HepG2 (cell line): Measurements from ENCODE around the gene FOXA3. TPM values are rescaled to one million over a fixed set of nuclear protein-coding genes. Genes with fewer than 3 reads are reported as not detected.
A peak's percentile ranks its signal among the peaks of the same experiment; 100 is the strongest.

Experiments
- FOXK2 ChIP-seq: fragments of 450-650 bp; IDR thresholded peaks from 2 replicates; pipeline ENCODE4 v1.6.1; 2016
- FOXO1 ChIP-seq: sonication (generic); formaldehyde crosslinking; IDR thresholded peaks from 2 replicates; pipeline ENCODE4 v1.4.0; 2020; ENCODE audit warnings: missing genetic modification reagents
- KLF16 ChIP-seq, 2 experiments: sonication (generic) in 1 of 2; formaldehyde crosslinking in 1 of 2; IDR thresholded peaks; 2 replicates each; pipeline versions ENCODE4 v1.6.1 to v1.8.0; 2016 to 2023; ENCODE audit warnings: missing genetic modification reagents in 2 of 2, missing compliant biosample characterization in 1 of 2
- MED8 ChIP-seq: sonication (generic); formaldehyde crosslinking; IDR thresholded peaks from 2 replicates; pipeline ENCODE4 v1.8.1; 2023; ENCODE audit warnings: mild to moderate bottlenecking, missing genetic modification reagents; ENCODE audit not compliant: insufficient replicate concordance
- MLLT10 ChIP-seq: sonication (generic); formaldehyde crosslinking; IDR thresholded peaks from 2 replicates; pipeline ENCODE4 v1.4.0; 2020; ENCODE audit warnings: missing genetic modification reagents
- MTF1 ChIP-seq: sonication (generic); formaldehyde crosslinking; IDR thresholded peaks from 2 replicates; pipeline ENCODE4 v1.5.0; 2020; ENCODE audit warnings: missing genetic modification reagents
- NFE2L2 ChIP-seq: fragments of 150-350 bp; IDR thresholded peaks from 2 replicates; pipeline ENCODE4 v1.6.1; 2014; ENCODE audit warnings: low read length
- PAX8 ChIP-seq: sonication (generic); formaldehyde crosslinking; IDR thresholded peaks from 2 replicates; pipeline ENCODE4 v1.8.0; 2022; ENCODE audit warnings: mild to moderate bottlenecking, missing genetic modification reagents, borderline replicate concordance
- POLR2AphosphoS5 ChIP-seq: IDR thresholded peaks from 2 replicates; pipeline ENCODE4 v1.6.1; 2012; ENCODE audit warnings: low read depth, low read length
- RXRB ChIP-seq: IDR thresholded peaks from 2 replicates; pipeline ENCODE4 v1.6.1; 2016; ENCODE audit warnings: borderline replicate concordance, missing genetic modification reagents, missing compliant biosample characterization
- SOX6 ChIP-seq, 2 experiments: fragments of 450-650 bp in 1 of 2; sonication (generic) in 1 of 2; formaldehyde crosslinking in 1 of 2; IDR thresholded peaks; 2 replicates each; pipeline versions ENCODE4 v1.4.0 to v1.6.1; 2017 to 2020; ENCODE audit warnings: antibody characterized with exemption in 1 of 2, mild to moderate bottlenecking in 1 of 2, missing genetic modification reagents in 1 of 2
- TARDBP ChIP-seq: sonication (generic); formaldehyde crosslinking; IDR thresholded peaks from 2 replicates; pipeline ENCODE4 v1.8.0; 2022; ENCODE audit warnings: mild to moderate bottlenecking, missing genetic modification reagents
- THAP11 ChIP-seq: IDR thresholded peaks from 2 replicates; pipeline ENCODE4 v1.6.1; 2016; ENCODE audit warnings: missing biosample characterization, missing genetic modification reagents
- ZBTB7A ChIP-seq: sonication (generic); formaldehyde crosslinking; IDR thresholded peaks from 2 replicates; pipeline ENCODE4 v1.8.0; 2022; ENCODE audit warnings: mild to moderate bottlenecking, missing genetic modification reagents
- ZKSCAN5 ChIP-seq: sonication (generic); formaldehyde crosslinking; IDR thresholded peaks from 2 replicates; pipeline ENCODE4 v1.5.1; 2020; ENCODE audit warnings: mild to moderate bottlenecking, missing genetic modification reagents
- ZKSCAN8 ChIP-seq: IDR thresholded peaks from 2 replicates; pipeline ENCODE4 v1.6.1; 2016; ENCODE audit warnings: borderline replicate concordance, missing genetic modification reagents, missing compliant biosample characterization
- ZNF256 ChIP-seq: sonication (generic); formaldehyde crosslinking; conservative IDR thresholded peaks from 2 replicates; pipeline ENCODE4 v1.4.0; 2020; ENCODE audit warnings: missing genetic modification reagents
- ZNF720 ChIP-seq: sonication (generic); formaldehyde crosslinking; IDR thresholded peaks from 2 replicates; pipeline ENCODE4 v1.4.0; 2020; ENCODE audit warnings: missing genetic modification reagents
- ZNF790 ChIP-seq: sonication (generic); formaldehyde crosslinking; IDR thresholded peaks from 2 replicates; pipeline ENCODE4 v1.8.0; 2022; ENCODE audit warnings: missing genetic modification reagents, mild to moderate bottlenecking, borderline replicate concordance
- polyA plus RNA-seq, 8 experiments: library from polyadenylated mRNA; depleted of rRNA in 3 of 8; stranded (reverse) in 7 of 8; unstranded in 1 of 8; fragments of >200 nt; fragmentation: Illumina TruSeq in 4 of 8; extraction: Trizol in 4 of 8; gene quantifications; 2 replicates each; pipeline versions ENCODE4 v1.2.1 to v1.2.3, GENCODE V29; 2011 to 2016; ENCODE audit warnings: low read depth in 4 of 8, missing spikeins in 1 of 8, mixed read lengths in 1 of 8; ENCODE audit not compliant: insufficient read depth in 1 of 8
- total RNA-seq, 5 experiments: library from RNA; depleted of rRNA; stranded (reverse); fragments of >200 nt; fragmentation: Illumina TruSeq; extraction: Trizol; gene quantifications; 2 replicates each; pipeline ENCODE4 v1.2.3, GENCODE V29; 2016; ENCODE audit warnings: low read depth in 1 of 5
- TF ChIP-seq, protein P1 (sequence below): IDR thresholded peaks from 2 replicates; pipeline ENCODE4 v1.6.1; 2016; ENCODE audit warnings: low read depth, missing genetic modification reagents, missing compliant biosample characterization
- TF ChIP-seq, protein P2 (sequence below): IDR thresholded peaks from 2 replicates; pipeline ENCODE4 v1.6.1; 2016; ENCODE audit warnings: missing genetic modification reagents, missing compliant biosample characterization
- TF ChIP-seq, protein P3 (sequence below): sonication (generic); formaldehyde crosslinking; IDR thresholded peaks from 2 replicates; pipeline ENCODE4 v1.4.0; 2020; ENCODE audit warnings: mild to moderate bottlenecking, missing genetic modification reagents
- TF ChIP-seq, protein P4 (sequence below): sonication (generic); formaldehyde crosslinking; IDR thresholded peaks from 2 replicates; pipeline ENCODE4 v1.4.0; 2020; ENCODE audit warnings: missing genetic modification reagents, borderline replicate concordance
- TF ChIP-seq, protein P5 (sequence below): sonication (generic); formaldehyde crosslinking; IDR thresholded peaks from 2 replicates; pipeline ENCODE4 v1.5.0; 2020; ENCODE audit warnings: missing genetic modification reagents, mild to moderate bottlenecking, borderline replicate concordance

FOXA3 gene
- total and polyA plus RNA-seq, 2 of the 13 experiments (the other 11 are each of a cell fraction or from before 2014, with no cell fraction given), result 29.8 to 47.6 TPM

DNA sequence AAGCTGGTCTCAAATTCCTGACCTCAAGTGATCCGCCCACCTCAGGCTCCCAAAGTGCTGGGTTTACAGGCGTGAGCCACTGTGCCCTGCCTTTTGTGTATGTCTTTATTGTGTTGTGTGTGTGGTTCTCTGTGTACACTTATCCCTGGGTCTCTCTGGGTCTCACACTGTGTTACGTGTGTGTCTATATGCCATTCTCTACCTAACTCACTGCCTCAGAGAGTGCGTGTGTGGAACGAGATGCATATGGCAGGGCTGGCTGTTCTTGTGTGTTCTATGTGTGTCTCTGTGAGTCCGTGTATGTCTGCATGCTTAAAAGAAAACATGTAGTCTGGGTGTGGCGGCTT, 10.5 kb downstream of the FOXA3 start (continued):
- peak; percentile 43 for TF ChIP-seq MED8
- TF ChIP-seq THAP11, result 0 out of 2 replicates have a peak, but pooled peaks have one; percentile 31
- TF ChIP-seq MLLT10 (CRISPR knock-in tag), result no peak
- TF ChIP-seq, protein P1, sequence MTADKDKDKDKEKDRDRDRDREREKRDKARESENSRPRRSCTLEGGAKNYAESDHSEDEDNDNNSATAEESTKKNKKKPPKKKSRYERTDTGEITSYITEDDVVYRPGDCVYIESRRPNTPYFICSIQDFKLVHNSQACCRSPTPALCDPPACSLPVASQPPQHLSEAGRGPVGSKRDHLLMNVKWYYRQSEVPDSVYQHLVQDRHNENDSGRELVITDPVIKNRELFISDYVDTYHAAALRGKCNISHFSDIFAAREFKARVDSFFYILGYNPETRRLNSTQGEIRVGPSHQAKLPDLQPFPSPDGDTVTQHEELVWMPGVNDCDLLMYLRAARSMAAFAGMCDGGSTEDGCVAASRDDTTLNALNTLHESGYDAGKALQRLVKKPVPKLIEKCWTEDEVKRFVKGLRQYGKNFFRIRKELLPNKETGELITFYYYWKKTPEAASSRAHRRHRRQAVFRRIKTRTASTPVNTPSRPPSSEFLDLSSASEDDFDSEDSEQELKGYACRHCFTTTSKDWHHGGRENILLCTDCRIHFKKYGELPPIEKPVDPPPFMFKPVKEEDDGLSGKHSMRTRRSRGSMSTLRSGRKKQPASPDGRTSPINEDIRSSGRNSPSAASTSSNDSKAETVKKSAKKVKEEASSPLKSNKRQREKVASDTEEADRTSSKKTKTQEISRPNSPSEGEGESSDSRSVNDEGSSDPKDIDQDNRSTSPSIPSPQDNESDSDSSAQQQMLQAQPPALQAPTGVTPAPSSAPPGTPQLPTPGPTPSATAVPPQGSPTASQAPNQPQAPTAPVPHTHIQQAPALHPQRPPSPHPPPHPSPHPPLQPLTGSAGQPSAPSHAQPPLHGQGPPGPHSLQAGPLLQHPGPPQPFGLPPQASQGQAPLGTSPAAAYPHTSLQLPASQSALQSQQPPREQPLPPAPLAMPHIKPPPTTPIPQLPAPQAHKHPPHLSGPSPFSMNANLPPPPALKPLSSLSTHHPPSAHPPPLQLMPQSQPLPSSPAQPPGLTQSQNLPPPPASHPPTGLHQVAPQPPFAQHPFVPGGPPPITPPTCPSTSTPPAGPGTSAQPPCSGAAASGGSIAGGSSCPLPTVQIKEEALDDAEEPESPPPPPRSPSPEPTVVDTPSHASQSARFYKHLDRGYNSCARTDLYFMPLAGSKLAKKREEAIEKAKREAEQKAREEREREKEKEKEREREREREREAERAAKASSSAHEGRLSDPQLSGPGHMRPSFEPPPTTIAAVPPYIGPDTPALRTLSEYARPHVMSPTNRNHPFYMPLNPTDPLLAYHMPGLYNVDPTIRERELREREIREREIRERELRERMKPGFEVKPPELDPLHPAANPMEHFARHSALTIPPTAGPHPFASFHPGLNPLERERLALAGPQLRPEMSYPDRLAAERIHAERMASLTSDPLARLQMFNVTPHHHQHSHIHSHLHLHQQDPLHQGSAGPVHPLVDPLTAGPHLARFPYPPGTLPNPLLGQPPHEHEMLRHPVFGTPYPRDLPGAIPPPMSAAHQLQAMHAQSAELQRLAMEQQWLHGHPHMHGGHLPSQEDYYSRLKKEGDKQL (CRISPR knock-in tag), result no peak
- TF ChIP-seq ZKSCAN8 (CRISPR knock-in tag), result no peak
- no peak for TF ChIP-seq ZKSCAN5
- no peak for TF ChIP-seq NFE2L2
- TF ChIP-seq ZNF790 (CRISPR knock-in tag), result no peak
- TF ChIP-seq, protein P2, sequence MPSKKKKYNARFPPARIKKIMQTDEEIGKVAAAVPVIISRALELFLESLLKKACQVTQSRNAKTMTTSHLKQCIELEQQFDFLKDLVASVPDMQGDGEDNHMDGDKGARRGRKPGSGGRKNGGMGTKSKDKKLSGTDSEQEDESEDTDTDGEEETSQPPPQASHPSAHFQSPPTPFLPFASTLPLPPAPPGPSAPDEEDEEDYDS, result no peak
- TF ChIP-seq, protein P3, sequence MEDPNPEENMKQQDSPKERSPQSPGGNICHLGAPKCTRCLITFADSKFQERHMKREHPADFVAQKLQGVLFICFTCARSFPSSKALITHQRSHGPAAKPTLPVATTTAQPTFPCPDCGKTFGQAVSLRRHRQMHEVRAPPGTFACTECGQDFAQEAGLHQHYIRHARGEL (CRISPR knock-in tag), result no peak
- peak; percentile 10; the same call in 1 of the 2 replicates for TF ChIP-seq FOXO1
- TF ChIP-seq MTF1, result no peak
- TF ChIP-seq RXRB (CRISPR knock-in tag), result peak; percentile 37
- no peak for TF ChIP-seq FOXK2
- TF ChIP-seq, protein P4, sequence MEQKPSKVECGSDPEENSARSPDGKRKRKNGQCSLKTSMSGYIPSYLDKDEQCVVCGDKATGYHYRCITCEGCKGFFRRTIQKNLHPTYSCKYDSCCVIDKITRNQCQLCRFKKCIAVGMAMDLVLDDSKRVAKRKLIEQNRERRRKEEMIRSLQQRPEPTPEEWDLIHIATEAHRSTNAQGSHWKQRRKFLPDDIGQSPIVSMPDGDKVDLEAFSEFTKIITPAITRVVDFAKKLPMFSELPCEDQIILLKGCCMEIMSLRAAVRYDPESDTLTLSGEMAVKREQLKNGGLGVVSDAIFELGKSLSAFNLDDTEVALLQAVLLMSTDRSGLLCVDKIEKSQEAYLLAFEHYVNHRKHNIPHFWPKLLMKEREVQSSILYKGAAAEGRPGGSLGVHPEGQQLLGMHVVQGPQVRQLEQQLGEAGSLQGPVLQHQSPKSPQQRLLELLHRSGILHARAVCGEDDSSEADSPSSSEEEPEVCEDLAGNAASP (CRISPR knock-in tag), result peak; percentile 76
- TF ChIP-seq KLF16 (CRISPR knock-in tag; IDR thresholded peaks at IDR 0.05), result no peak
- TF ChIP-seq SOX6 (IDR thresholded peaks at IDR 0.05), result no peak
- TF ChIP-seq SOX6 (CRISPR knock-in tag; IDR thresholded peaks at IDR 0.05), result peak; percentile 10; the same call in 1 of the 2 replicates
- 0 out of 2 replicates have a peak, but pooled peaks have one; percentile 22 for TF ChIP-seq ZNF720 (CRISPR knock-in tag)
- 0 out of 2 replicates have a peak, but pooled peaks have one; percentile 37 for TF ChIP-seq TARDBP
- peak; percentile 31; the same call in 1 of the 2 replicates for TF ChIP-seq POLR2AphosphoS5
- TF ChIP-seq PAX8 (CRISPR knock-in tag), result no peak
- no peak for TF ChIP-seq ZNF256 (CRISPR knock-in tag)
- TF ChIP-seq, protein P5, sequence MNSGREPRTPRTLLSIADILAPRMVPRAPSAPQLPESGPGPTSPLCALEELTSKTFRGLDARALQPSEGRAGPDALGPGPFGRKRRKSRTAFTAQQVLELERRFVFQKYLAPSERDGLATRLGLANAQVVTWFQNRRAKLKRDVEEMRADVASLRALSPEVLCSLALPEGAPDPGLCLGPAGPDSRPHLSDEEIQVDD (CRISPR knock-in tag), result no peak
- TF ChIP-seq ZBTB7A (CRISPR knock-in tag), result no peak
